ENCODE results near the gene FRYL. TPM values are rescaled to one million over a fixed set of nuclear protein-coding genes. Genes with fewer than 3 reads are reported as not detected.

Gene FRYL
- polyA plus RNA-seq, 3 donors = 10.8 to 15.8 (median 14.4) TPM

DNA sequence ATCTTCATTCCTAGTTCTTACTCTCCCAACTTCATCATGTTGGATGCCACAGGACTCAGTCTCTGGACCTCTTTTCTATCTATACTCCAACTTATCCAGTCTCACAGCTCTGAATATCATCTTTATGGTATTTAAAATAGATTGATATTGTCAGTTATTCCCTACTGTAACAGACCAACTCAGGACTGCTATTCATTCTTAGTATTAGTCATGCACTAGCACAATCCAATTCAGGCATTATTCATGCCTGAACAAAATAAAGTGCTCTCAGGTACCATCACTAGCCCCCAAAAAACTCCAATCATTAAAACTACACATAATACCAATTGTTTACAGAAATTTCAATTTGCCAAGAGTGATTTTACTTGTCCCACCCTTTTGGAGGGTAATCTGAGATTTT lies 37.7 kb downstream of the FRYL start:
- no peak overlapping the region for H3K4me2 ChIP-seq (replicated peaks; ENCODE audit: extremely low read depth, low read length, poor library complexity, severe bottlenecking)
- H3K27ac ChIP-seq (ENCODE audit: low read depth in 1 of 2, low read length in 2 of 2) = no peak overlapping the region

GRCh38 chr4:48739560-48740019 lies 40.5 kb downstream of the FRYL start:
- Histone ChIP-seq H3K36me3 (replicated peaks in 1 of 2; ENCODE audit: control insufficient read depth in 1 of 2, insufficient read depth in 2 of 2, low read length in 2 of 2) (no peaks in the 10 kb centered on the region), H4K20me1 (ENCODE audit: insufficient read depth, low read length) (peaks cover 89% of the 10 kb centered on the region), H3K9me3 (replicated peaks in 1 of 2; ENCODE audit: control insufficient read depth in 1 of 2, insufficient read depth in 1 of 2, low read length in 2 of 2) (no peaks in the 10 kb centered on the region), H3K4me1 (ENCODE audit: control insufficient read depth in 1 of 2, insufficient read depth in 2 of 2, low read length in 2 of 2) (peaks cover 0 to 3% of the 10 kb centered on the region in 2 donors), H2AFZ (ENCODE audit: insufficient read depth, low read depth, low read length, poor library complexity, severe bottlenecking) (no peak overlapping the region), H3K9ac (ENCODE audit: insufficient read depth, low read length, poor library complexity, severe bottlenecking) (no peak overlapping the region), H3K79me2 (ENCODE audit: insufficient read depth, low read length) (peaks cover 88% of the 10 kb centered on the region), H3K4me3 (replicated peaks in 1 of 3; ENCODE audit: low read depth in 2 of 3, low read length in 3 of 3) (no peak overlapping the region), H3K4me2 (replicated peaks; ENCODE audit: extremely low read depth, low read length, poor library complexity, severe bottlenecking) (no peak overlapping the region), H3K27ac (ENCODE audit: low read depth in 1 of 2, low read length in 2 of 2) (no peak overlapping the region), H3K27me3 (ENCODE audit: control insufficient read depth in 2 of 2, insufficient read depth in 2 of 2, low read length in 2 of 2) (no peaks in the 10 kb centered on the region)
- no peak overlapping the region for H3K4me3 Mint-ChIP-seq
- H3K27me3 Mint-ChIP-seq (ENCODE audit: low read depth in 3 of 3) = no peaks in the 10 kb centered on the region
- peaks cover 0 to 9% of the 10 kb centered on the region in 2 donors for H3K36me3 Mint-ChIP-seq
- peak overlapping the region in 1 of 7 donors; percentile 35 for H3K27ac Mint-ChIP-seq
- peaks cover 27% of the 10 kb centered on the region for H3K4me1 Mint-ChIP-seq
- H3K9me3 Mint-ChIP-seq = peaks cover 0 to 2% (median 0%) of the 10 kb centered on the region in 7 donors
- DNase-seq = no peak
- TF ChIP-seq CTCF (IDR thresholded peaks at IDR 0.05) = no peak
- intact Hi-C loops (cut with micrococcal nuclease) = no loop called here
- 100% methylated on average over 1 of the region's 3 CpGs for WGBS (ENCODE audit: insufficient coverage)

More for the DNA sequence above, 37.7 kb downstream of the FRYL start:
- H3K4me1 Mint-ChIP-seq = peaks cover 26% of the 10 kb centered on the region
- no peak overlapping the region for H3K4me3 Mint-ChIP-seq
- Histone ChIP-seq H3K27me3 (ENCODE audit: control insufficient read depth in 2 of 2, insufficient read depth in 2 of 2, low read length in 2 of 2) (no peaks in the 10 kb centered on the region), H3K36me3 (replicated peaks in 1 of 2; ENCODE audit: control insufficient read depth in 1 of 2, insufficient read depth in 2 of 2, low read length in 2 of 2) (no peaks in the 10 kb centered on the region), H3K4me3 (replicated peaks in 1 of 3; ENCODE audit: low read depth in 2 of 3, low read length in 3 of 3) (no peak overlapping the region), H3K4me1 (ENCODE audit: control insufficient read depth in 1 of 2, insufficient read depth in 2 of 2, low read length in 2 of 2) (peaks cover 0 to 3% of the 10 kb centered on the region in 2 donors), H2AFZ (ENCODE audit: insufficient read depth, low read depth, low read length, poor library complexity, severe bottlenecking) (no peak overlapping the region), H4K20me1 (ENCODE audit: insufficient read depth, low read length) (peaks cover 94% of the 10 kb centered on the region), H3K9me3 (replicated peaks in 1 of 2; ENCODE audit: control insufficient read depth in 1 of 2, insufficient read depth in 1 of 2, low read length in 2 of 2) (no peaks in the 10 kb centered on the region), H3K9ac (ENCODE audit: insufficient read depth, low read length, poor library complexity, severe bottlenecking) (no peak overlapping the region), H3K79me2 (ENCODE audit: insufficient read depth, low read length) (peaks cover 95% of the 10 kb centered on the region)
- peaks cover 0 to 9% of the 10 kb centered on the region in 2 donors for H3K36me3 Mint-ChIP-seq
- DNase-seq = no peak
- peaks cover 0 to 3% (median 0%) of the 10 kb centered on the region in 7 donors for H3K9me3 Mint-ChIP-seq
- no peak for TF ChIP-seq CTCF (IDR thresholded peaks at IDR 0.05)
- intact Hi-C loops (cut with micrococcal nuclease) = no loop called here
- H3K27ac Mint-ChIP-seq = peak overlapping the region in 3 of 7 donors; percentile 10 to 38 (median 38)
- H3K27me3 Mint-ChIP-seq (ENCODE audit: low read depth in 3 of 3) = no peaks in the 10 kb centered on the region

Data from CD14-positive monocyte (primary cell).